ENCODE data around the gene ZNF512B.

GRCh38 chr20:63963348-63963741 lies 6.4 kb downstream of the ZNF512B start:
- no peak for TF ChIP-seq ZFP30 (CRISPR knock-in tag; IDR thresholded peaks at IDR 0.05)
- TF ChIP-seq CSRNP3 (CRISPR knock-in tag; IDR thresholded peaks at IDR 0.05): no peak
- TF ChIP-seq CREB5 (CRISPR knock-in tag; IDR thresholded peaks at IDR 0.05; ENCODE audit: low read depth): no peak
- TF ChIP-seq PATZ1 (CRISPR knock-in tag; IDR thresholded peaks at IDR 0.05; ENCODE audit: borderline replicate concordance): no peak
- no peak for TF ChIP-seq ARNTL (CRISPR knock-in tag; IDR thresholded peaks at IDR 0.05; ENCODE audit: borderline replicate concordance, low read depth)
- no peak for TF ChIP-seq RARB (CRISPR knock-in tag; IDR thresholded peaks at IDR 0.05)
- TF ChIP-seq ZC3H10 (CRISPR knock-in tag; IDR thresholded peaks at IDR 0.05): no peak
- no peak for TF ChIP-seq PPARA (CRISPR knock-in tag; IDR thresholded peaks at IDR 0.05; ENCODE audit: borderline replicate concordance)
- no peak for TF ChIP-seq TCF4 (CRISPR knock-in tag; IDR thresholded peaks at IDR 0.05; ENCODE audit: borderline replicate concordance)
- no peak for TF ChIP-seq ZFP3 (CRISPR knock-in tag; IDR thresholded peaks at IDR 0.05)
- no peak for TF ChIP-seq ESRRG (CRISPR knock-in tag; IDR thresholded peaks at IDR 0.05)
- no peak for TF ChIP-seq BACH2 (CRISPR knock-in tag; IDR thresholded peaks at IDR 0.05; ENCODE audit: borderline replicate concordance)
- TF ChIP-seq ZNF70 (CRISPR knock-in tag; IDR thresholded peaks at IDR 0.05): no peak
- no peak for TF ChIP-seq OSR1 (CRISPR knock-in tag; IDR thresholded peaks at IDR 0.05)

Measured in SK-N-SH treated with all-trans-retinoic acid at 6 μM for 48 hours (cell line).